PC-3 (cell line): ENCODE measurements around the gene CAPG. TPM values are rescaled to one million over a fixed set of nuclear protein-coding genes. Genes with fewer than 3 reads are reported as not detected.

ENCODE experiments used
- ATAC-seq: fragments of 200-7000 bp; cut with Tn5 transposase; 2 replicates; pipeline ENCODE4 v1.9.1; 2020; ENCODE audit warnings: mild to moderate bottlenecking, moderate library complexity
- BruUV-seq: library from RNA; stranded (reverse); fragments of 400-500 nt; replicated peaks from 2 replicates; lab custom pipeline; 2021; lab: Mats Ljungman, UMichigan
- CTCF ChIA-PET: fragments of 300-600 bp; sonication (Branson Sonifier 250); formaldehyde crosslinking; loops from one replicate; lab custom pipeline; 2022; ENCODE audit warnings: antibody characterized with exemption; lab: Charles Lee
- POLR2A ChIA-PET: fragments of 300-600 bp; sonication (Branson Sonifier 250); formaldehyde crosslinking; loops from one replicate; lab custom pipeline; 2022; ENCODE audit warnings: antibody characterized with exemption; ENCODE audit not compliant: unreplicated experiment; lab: Charles Lee
- DNase-seq: peaks from one replicate; pipeline ENCODE4 v3.0.0-alpha.2; 2015
- H2AFZ ChIP-seq: fragments of 300-600 bp; sonication (generic); 2 replicates; pipeline ENCODE4 v1.6.0; 2016; ENCODE audit warnings: antibody characterized with exemption, low read length
- H3F3A ChIP-seq: fragments of 300-600 bp; sonication (generic); one replicate; pipeline ENCODE4 v1.6.0; 2017; ENCODE audit warnings: antibody characterized with exemption, low read length, control low read depth, mild to moderate bottlenecking; ENCODE audit not compliant: unreplicated experiment
- H3K27ac ChIP-seq: fragments of 300-600 bp; sonication (generic); 2 replicates; pipeline ENCODE4 v1.5.1; 2016; ENCODE audit warnings: mild to moderate bottlenecking, low read length
- H3K27me3 ChIP-seq: fragments of 300-600 bp; sonication (generic); 2 replicates; pipeline ENCODE4 v1.6.1; 2016; ENCODE audit warnings: low read length, mixed read lengths
- H3K36me3 ChIP-seq: fragments of 300-600 bp; sonication (generic); 2 replicates; pipeline ENCODE4 v1.6.1; 2016; ENCODE audit warnings: low read depth, mixed run types, low read length, mixed read lengths
- H3K4me1 ChIP-seq: fragments of 300-600 bp; sonication (generic); 2 replicates; pipeline ENCODE4 v1.5.1; 2016; ENCODE audit warnings: low read length; ENCODE audit not compliant: insufficient read depth
- H3K4me2 ChIP-seq: fragments of 300-600 bp; sonication (generic); 2 replicates; pipeline ENCODE4 v1.6.0; 2016; ENCODE audit warnings: low read length
- H3K4me3 ChIP-seq: fragments of 300-600 bp; sonication (generic); 2 replicates; pipeline ENCODE4 v1.5.1; 2016; ENCODE audit warnings: mild to moderate bottlenecking, low read length, mixed read lengths
- H3K79me2 ChIP-seq: fragments of 300-600 bp; sonication (generic); 2 replicates; pipeline ENCODE4 v1.6.1; 2017; ENCODE audit warnings: low read length, mixed read lengths
- H3K9ac ChIP-seq: fragments of 300-600 bp; sonication (generic); 2 replicates; pipeline ENCODE4 v1.6.0; 2016; ENCODE audit warnings: mild to moderate bottlenecking, low read length
- H3K9me2 ChIP-seq: fragments of 300-600 bp; sonication (generic); replicated peaks from 2 replicates; pipeline ENCODE4 v1.6.1; 2016; ENCODE audit warnings: mixed run types, low read length, mixed read lengths
- H3K9me3 ChIP-seq: fragments of 300-600 bp; sonication (generic); 2 replicates; pipeline ENCODE4 v1.6.1; 2016; ENCODE audit warnings: low read length, mixed read lengths
- H4K20me1 ChIP-seq: fragments of 300-600 bp; sonication (generic); 2 replicates; pipeline ENCODE4 v1.6.1; 2016; ENCODE audit warnings: low read length, mixed read lengths
- EZH2 ChIP-seq: fragments of 300-600 bp; sonication (generic); IDR thresholded peaks from one replicate; pipeline ENCODE4 v1.6.1; 2017; ENCODE audit warnings: antibody characterized with exemption, mild to moderate bottlenecking, low read length; ENCODE audit not compliant: unreplicated experiment
- EZH2phosphoT487 ChIP-seq: fragments of 300-600 bp; sonication (generic); IDR thresholded peaks from 2 replicates; pipeline ENCODE4 v1.6.1; 2018; ENCODE audit warnings: mild to moderate bottlenecking, antibody characterized with exemption, low read length, borderline replicate concordance
- intact Hi-C: fragments of 100-400 bp; cut with micrococcal nuclease; formaldehyde crosslinking; loops from 2 replicates; pipeline ENCODE4 v1.9.0; 2023
- total RNA-seq: library from RNA; depleted of rRNA; stranded (reverse); fragments of >200 nt; gene quantifications from 2 replicates; pipeline ENCODE4 v1.2.3, GENCODE V29; 2014
- TF ChIP-seq, protein P1 (sequence below): fragments of 300-600 bp; sonication (generic); conservative IDR thresholded peaks from 2 replicates; pipeline ENCODE4 v1.5.1; 2017; ENCODE audit warnings: antibody characterized with exemption, low read depth, mild to moderate bottlenecking, low read length

The CAPG gene
- total RNA-seq, 1 experiment from 2014 or later: 221 TPM

DNA sequence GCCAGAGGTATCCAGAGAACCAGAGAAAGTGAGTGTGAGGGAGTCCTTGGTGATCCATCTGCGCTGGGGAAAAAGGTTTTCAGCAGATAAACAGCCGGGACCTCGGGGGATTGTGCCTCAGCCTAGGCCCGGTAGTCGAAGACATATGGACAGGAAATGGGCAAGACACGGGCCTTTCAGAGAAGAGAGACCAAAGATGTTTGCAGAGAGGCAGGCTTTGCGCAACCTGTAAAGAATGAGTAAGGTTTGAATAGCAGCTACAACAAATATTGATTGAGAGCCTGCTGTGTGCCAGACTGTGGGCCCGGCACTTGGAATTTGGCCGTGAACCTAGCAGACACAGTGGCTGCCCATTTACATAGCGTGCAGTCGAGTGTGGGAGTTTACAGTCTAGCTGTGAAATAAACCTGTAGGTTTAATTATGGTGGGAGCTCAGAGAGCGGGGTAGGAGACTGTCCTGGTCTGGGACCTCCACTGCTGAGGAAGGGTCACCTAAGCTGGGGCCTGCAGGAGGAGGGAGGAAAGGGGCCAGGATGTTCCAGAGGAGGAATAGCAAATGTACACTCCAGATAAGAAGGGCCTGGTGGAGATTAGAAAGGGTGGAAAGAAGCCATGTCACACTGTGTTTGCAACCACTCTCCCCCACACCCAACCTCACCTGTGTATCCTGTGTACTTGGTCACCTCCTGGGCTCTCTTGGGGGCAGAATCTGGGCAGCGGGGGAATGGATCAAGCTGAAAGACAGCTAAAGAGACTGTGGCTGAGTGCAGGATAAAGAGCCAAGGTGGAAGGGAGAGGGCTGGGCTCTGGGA lies 11.3 kb upstream of the CAPG start:
- H3K9me2 ChIP-seq: no peaks in the 10 kb centered on the region
- TF ChIP-seq EZH2phosphoT487 (peak; percentile 91), EZH2 (no peak)
- TF ChIP-seq, protein P1, sequence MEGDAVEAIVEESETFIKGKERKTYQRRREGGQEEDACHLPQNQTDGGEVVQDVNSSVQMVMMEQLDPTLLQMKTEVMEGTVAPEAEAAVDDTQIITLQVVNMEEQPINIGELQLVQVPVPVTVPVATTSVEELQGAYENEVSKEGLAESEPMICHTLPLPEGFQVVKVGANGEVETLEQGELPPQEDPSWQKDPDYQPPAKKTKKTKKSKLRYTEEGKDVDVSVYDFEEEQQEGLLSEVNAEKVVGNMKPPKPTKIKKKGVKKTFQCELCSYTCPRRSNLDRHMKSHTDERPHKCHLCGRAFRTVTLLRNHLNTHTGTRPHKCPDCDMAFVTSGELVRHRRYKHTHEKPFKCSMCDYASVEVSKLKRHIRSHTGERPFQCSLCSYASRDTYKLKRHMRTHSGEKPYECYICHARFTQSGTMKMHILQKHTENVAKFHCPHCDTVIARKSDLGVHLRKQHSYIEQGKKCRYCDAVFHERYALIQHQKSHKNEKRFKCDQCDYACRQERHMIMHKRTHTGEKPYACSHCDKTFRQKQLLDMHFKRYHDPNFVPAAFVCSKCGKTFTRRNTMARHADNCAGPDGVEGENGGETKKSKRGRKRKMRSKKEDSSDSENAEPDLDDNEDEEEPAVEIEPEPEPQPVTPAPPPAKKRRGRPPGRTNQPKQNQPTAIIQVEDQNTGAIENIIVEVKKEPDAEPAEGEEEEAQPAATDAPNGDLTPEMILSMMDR: no peak
- H3K79me2 ChIP-seq: 0 out of 2 replicates have a peak, but pooled peaks cover 8% of the 10 kb centered on the region
- BruUV-seq: TSS peak; percentile 1
- peak overlapping the region; percentile 84 for H3K9ac ChIP-seq
- DNase-seq (peak; percentile 95), ATAC-seq (peak; percentile 68)
- intact Hi-C loops: loop anchor here (1.0 to 2.0 kb wide), 6 partner anchors 37 to 173 kb away; partner anchors contain the start of gene RNF181
- no peaks in the 10 kb centered on the region for H3K27me3 ChIP-seq
- H3K4me3 ChIP-seq: peak overlapping the region; percentile 49
- no peaks in the 10 kb centered on the region for H3K36me3 ChIP-seq
- CTCF ChIA-PET: interaction anchor here (0.6 to 1.5 kb wide), 7 partner anchors 50 to 131 kb away, joined by 3 to 14 read pairs (median 4); partner anchors contain the start of gene MAT2A
- peaks cover 43% of the 10 kb centered on the region for H3K4me1 ChIP-seq
- H3K9me3 ChIP-seq: no peaks in the 10 kb centered on the region
- H3F3A ChIP-seq: peaks cover 14% of the 10 kb centered on the region
- POLR2A ChIA-PET: interaction anchor here (0.6 to 1.5 kb wide), 9 partner anchors 51 to 153 kb away, joined by 3 to 17 read pairs (median 4); partner anchors contain the start of genes ELMOD3, MAT2A and RETSAT
- H4K20me1 ChIP-seq: no peaks in the 10 kb centered on the region
- H3K4me2 ChIP-seq: peak overlapping the region; percentile 78
- peak overlapping the region; percentile 61 for H2AFZ ChIP-seq
- peak overlapping the region; percentile 98 for H3K27ac ChIP-seq

DNA sequence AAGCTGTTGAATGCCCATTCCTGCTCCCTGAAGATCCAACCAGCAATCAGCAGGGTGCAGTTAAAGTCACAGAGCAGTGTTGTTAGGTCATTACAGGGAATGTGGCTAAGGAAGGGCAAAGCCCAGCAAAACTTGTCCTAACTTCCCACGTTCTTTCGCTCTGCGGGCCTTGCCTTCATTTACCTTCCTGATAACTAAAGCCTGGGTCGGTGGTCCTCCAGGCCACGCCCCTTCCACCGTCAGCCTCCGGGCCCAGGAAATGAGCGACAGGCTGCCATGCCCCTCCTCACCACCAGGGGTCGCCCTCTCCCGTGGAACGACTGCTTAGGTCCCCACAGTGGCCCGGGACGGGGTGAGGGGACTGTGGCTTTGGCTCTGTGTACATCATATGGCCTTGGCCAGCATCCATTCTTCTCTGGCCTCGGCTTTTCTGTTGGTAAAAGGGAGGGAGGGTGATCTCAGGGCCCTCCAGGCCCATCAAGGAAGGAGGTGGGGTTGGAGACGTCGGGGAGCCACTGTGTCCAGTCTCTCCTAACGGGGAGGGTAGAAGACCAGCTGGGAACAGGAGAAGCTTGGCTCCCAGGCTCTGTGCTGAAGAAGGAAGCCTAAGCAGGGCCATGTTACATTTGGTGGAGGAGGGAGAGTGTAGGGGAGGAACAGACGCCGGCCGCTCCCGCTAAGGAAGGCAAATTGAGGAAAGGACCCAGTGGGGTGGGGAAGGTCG lies 10.5 kb upstream of the CAPG start:
- ATAC-seq (peak; percentile 60), DNase-seq (peak; percentile 92)
- H3K27me3 ChIP-seq: no peaks in the 10 kb centered on the region
- no peaks in the 10 kb centered on the region for H4K20me1 ChIP-seq
- no peaks in the 10 kb centered on the region for H3K36me3 ChIP-seq
- H3K79me2 ChIP-seq: 0 out of 2 replicates have a peak, but pooled peaks cover 8% of the 10 kb centered on the region
- H3K9ac ChIP-seq: peak overlapping the region; percentile 84
- peaks cover 14% of the 10 kb centered on the region for H3F3A ChIP-seq
- intact Hi-C loops: loop anchor here (1.0 to 2.0 kb wide), 7 partner anchors 38 to 174 kb away; partner anchors contain the start of gene RNF181
- TF ChIP-seq EZH2phosphoT487 (no peak), EZH2 (no peak)
- TF ChIP-seq, protein P1: peak; percentile 99
- peak overlapping the region; percentile 61 for H2AFZ ChIP-seq
- peak overlapping the region; percentile 98 for H3K27ac ChIP-seq
- ChIA-PET CTCF (interaction anchor here (0.6 to 1.5 kb wide), 7 partner anchors 51 to 131 kb away, joined by 3 to 14 read pairs (median 4); partner anchors contain the start of gene MAT2A), POLR2A (interaction anchor here (0.6 to 1.5 kb wide), 6 partner anchors 66 to 131 kb away, joined by 3 to 17 read pairs (median 4); partner anchors contain the start of genes ELMOD3, MAT2A and RETSAT)
- TSS peak; percentile 95 for BruUV-seq
- H3K9me3 ChIP-seq: no peaks in the 10 kb centered on the region
- H3K4me2 ChIP-seq: peak overlapping the region; percentile 77
- H3K9me2 ChIP-seq: no peaks in the 10 kb centered on the region
- H3K4me1 ChIP-seq: peaks cover 43% of the 10 kb centered on the region
- peak overlapping the region; percentile 49 for H3K4me3 ChIP-seq
